Activated T-cell treated with anti-CD3 and anti-CD28 coated beads, Interleukin-2, amount 50 U/mL, for 72 hours (primary cell): ENCODE measurements around the gene VSIG2. TPM values are rescaled to one million over a fixed set of nuclear protein-coding genes. Genes with fewer than 3 reads are reported as not detected.

Experiments used
- ATAC-seq, 2 donors: fragments of 150-1000 bp; cut with Tn5 transposase; replicated peaks in 1 of 2; 2 replicates each; pipeline ENCODE4 v1.10.0; 2021; ENCODE audit warnings: moderate library complexity in 2 of 2, mild to moderate bottlenecking in 1 of 2
- DNase-seq, 2 donors: peaks; one replicate each; pipeline ENCODE4 v3.0.0; 2021 to 2022; ENCODE audit warnings: mixed read lengths in 1 of 2
- H3K27ac Mint-ChIP-seq: one replicate; pipeline ENCODE4 v1.8.0; 2022; ENCODE audit warnings: mild to moderate bottlenecking, moderate library complexity, mixed read lengths
- H3K27me3 Mint-ChIP-seq: one replicate; pipeline ENCODE4 v1.8.0; 2022; ENCODE audit warnings: low read depth, mixed read lengths
- H3K36me3 Mint-ChIP-seq, 2 donors: one replicate each; pipeline ENCODE4 v1.8.0; 2022; ENCODE audit warnings: mixed read lengths in 2 of 2, mild to moderate bottlenecking in 1 of 2; ENCODE audit not compliant: insufficient read depth in 2 of 2
- H3K4me1 Mint-ChIP-seq: one replicate; pipeline ENCODE4 v1.8.0; 2022; ENCODE audit warnings: low read depth, mixed read lengths
- H3K4me3 Mint-ChIP-seq, 2 donors: one replicate each; pipeline ENCODE4 v1.8.0; 2022; ENCODE audit warnings: mild to moderate bottlenecking in 2 of 2, mixed read lengths in 2 of 2, moderate library complexity in 2 of 2
- H3K9me3 Mint-ChIP-seq, 2 donors: one replicate each; pipeline ENCODE4 v1.8.0; 2022; ENCODE audit warnings: mixed read lengths in 2 of 2
- total RNA-seq, 2 donors: library from RNA; stranded (reverse); gene quantifications; one replicate each; pipeline ENCODE4 v1.2.3, GENCODE V29; 2022

Gene VSIG2
- total RNA-seq, 2 donors from 2014 or later, result 0.35 to 0.48 TPM

GRCh38 chr11:124749912-124750311, 2.1 kb downstream of the VSIG2 start:
- no peaks in the 10 kb centered on the region for H3K36me3 Mint-ChIP-seq
- DNase-seq (no peak), ATAC-seq (no peak)
- H3K9me3 Mint-ChIP-seq, result no peaks in the 10 kb centered on the region
- no peak overlapping the region for H3K27ac Mint-ChIP-seq
- H3K4me1 Mint-ChIP-seq, result peaks cover 23% of the 10 kb centered on the region
- H3K4me3 Mint-ChIP-seq, result no peak overlapping the region
- no peaks in the 10 kb centered on the region for H3K27me3 Mint-ChIP-seq

- H3K4me1 Mint-ChIP-seq, result peaks cover 23% of the 10 kb centered on the region
- no peak for ATAC-seq
Measured at GRCh38 chr11:124748481-124749343, 3.3 kb downstream of the VSIG2 start.

GRCh38 chr11:124748100-124748418, 4.0 kb downstream of the VSIG2 start:
- Mint-ChIP-seq H3K36me3 (no peaks in the 10 kb centered on the region), H3K4me3 (no peak overlapping the region), H3K4me1 (peaks cover 23% of the 10 kb centered on the region), H3K27me3 (no peaks in the 10 kb centered on the region), H3K9me3 (no peaks in the 10 kb centered on the region), H3K27ac (no peak overlapping the region)
- no peak for DNase-seq
- ATAC-seq, result no peak

More at GRCh38 chr11:124748481-124749343, 3.3 kb downstream of the VSIG2 start:
- Mint-ChIP-seq H3K36me3 (no peaks in the 10 kb centered on the region), H3K9me3 (no peaks in the 10 kb centered on the region), H3K4me3 (no peak overlapping the region), H3K27me3 (no peaks in the 10 kb centered on the region), H3K27ac (no peak overlapping the region)
- DNase-seq, result no peak

- DNase-seq (no peak), ATAC-seq (no peak)
- H3K27ac Mint-ChIP-seq, result no peak overlapping the region
- peak overlapping the region; percentile 89 to 100 for H3K4me3 Mint-ChIP-seq
- H3K27me3 Mint-ChIP-seq, result no peaks in the 10 kb centered on the region
- peaks cover 23% of the 10 kb centered on the region for H3K4me1 Mint-ChIP-seq
- H3K36me3 Mint-ChIP-seq, result no peaks in the 10 kb centered on the region
- no peaks in the 10 kb centered on the region for H3K9me3 Mint-ChIP-seq
Measured at GRCh38 chr11:124747406-124748099, 4.5 kb downstream of the VSIG2 start.

GRCh38 chr11:124746621-124747243, 5.3 kb downstream of the VSIG2 start:
- Mint-ChIP-seq H3K9me3 (no peaks in the 10 kb centered on the region), H3K27me3 (peaks cover 4% of the 10 kb centered on the region), H3K27ac (no peak overlapping the region), H3K4me3 (peak overlapping the region; percentile 89 to 100), H3K4me1 (peaks cover 26% of the 10 kb centered on the region), H3K36me3 (no peaks in the 10 kb centered on the region)
- ATAC-seq (peak; percentile 92), DNase-seq (peak; percentile 81)

- DNase-seq (peak; percentile 48 to 51), ATAC-seq (peak; percentile 12 to 28)
- peaks cover 30% of the 10 kb centered on the region for H3K4me1 Mint-ChIP-seq
- no peak overlapping the region for H3K27ac Mint-ChIP-seq
- peak overlapping the region; percentile 89 to 100 for H3K4me3 Mint-ChIP-seq
- peaks cover 11% of the 10 kb centered on the region for H3K27me3 Mint-ChIP-seq
- H3K36me3 Mint-ChIP-seq, result no peaks in the 10 kb centered on the region
- H3K9me3 Mint-ChIP-seq, result no peaks in the 10 kb centered on the region
Measured at GRCh38 chr11:124745835-124746620, 6.0 kb downstream of the VSIG2 start.

GRCh38 chr11:124745270-124745834, 6.7 kb downstream of the VSIG2 start:
- no peak overlapping the region for H3K27ac Mint-ChIP-seq
- peaks cover 13% of the 10 kb centered on the region for H3K27me3 Mint-ChIP-seq
- H3K9me3 Mint-ChIP-seq, result no peaks in the 10 kb centered on the region
- peaks cover 37% of the 10 kb centered on the region for H3K4me1 Mint-ChIP-seq
- H3K4me3 Mint-ChIP-seq, result peak overlapping the region; percentile 52 to 67
- DNase-seq (no peak), ATAC-seq (no peak)
- no peaks in the 10 kb centered on the region for H3K36me3 Mint-ChIP-seq

GRCh38 chr11:124743050-124743449, 9.0 kb downstream of the VSIG2 start:
- no peak for ATAC-seq
- Mint-ChIP-seq H3K9me3 (no peaks in the 10 kb centered on the region), H3K27me3 (peaks cover 26% of the 10 kb centered on the region), H3K4me1 (peaks cover 36% of the 10 kb centered on the region), H3K27ac (no peak overlapping the region), H3K4me3 (no peak overlapping the region), H3K36me3 (no peaks in the 10 kb centered on the region)
- no peak for DNase-seq

- H3K27me3 Mint-ChIP-seq, result peaks cover 26% of the 10 kb centered on the region
- H3K4me1 Mint-ChIP-seq, result peaks cover 36% of the 10 kb centered on the region
- no peak for ATAC-seq
- H3K4me3 Mint-ChIP-seq, result no peak overlapping the region
- no peak for DNase-seq
- no peak overlapping the region for H3K27ac Mint-ChIP-seq
- H3K9me3 Mint-ChIP-seq, result no peaks in the 10 kb centered on the region
- H3K36me3 Mint-ChIP-seq, result no peaks in the 10 kb centered on the region
Measured at GRCh38 chr11:124742555-124742954, 9.5 kb downstream of the VSIG2 start.

- peaks cover 30% of the 10 kb centered on the region for H3K4me1 Mint-ChIP-seq
- DNase-seq, result peak; percentile 70 to 75
- no peak overlapping the region for H3K27ac Mint-ChIP-seq
- peak overlapping the region; percentile 87 to 88 for H3K4me3 Mint-ChIP-seq
- peak; percentile 54 to 62 for ATAC-seq
- no peaks in the 10 kb centered on the region for H3K36me3 Mint-ChIP-seq
- no peaks in the 10 kb centered on the region for H3K9me3 Mint-ChIP-seq
- peaks cover 26% of the 10 kb centered on the region for H3K27me3 Mint-ChIP-seq
Measured at GRCh38 chr11:124740277-124740882, 11.7 kb downstream of the VSIG2 start.

GRCh38 chr11:124739479-124740276, 12.4 kb downstream of the VSIG2 start, which contains the start of gene NRGN:
Gene NRGN, plus strand, starts transcription at chr11:124739942. Its CDS starts 143 bp downstream, at chr11:124740085.
- peaks cover 26% of the 10 kb centered on the region for H3K4me1 Mint-ChIP-seq
- H3K27me3 Mint-ChIP-seq, result peaks cover 26% of the 10 kb centered on the region
- peak within 1 kb of the TSS; percentile 39 for H3K27ac Mint-ChIP-seq
- H3K9me3 Mint-ChIP-seq, result no peaks in the 10 kb centered on the region
- H3K4me3 Mint-ChIP-seq, result peak within 1 kb of the TSS; percentile 87 to 88
- ATAC-seq (peak; percentile 94), DNase-seq (peak; percentile 87 to 92)
- H3K36me3 Mint-ChIP-seq, result no peaks in the 10 kb centered on the region
